Ectodermal cell (in vitro differentiated cells): ENCODE data around the gene PYY.
"Not testable (repeated sequence)": the region's sequence is repeated elsewhere in the genome, so short reads cannot be mapped to it uniquely, and the experiment has no call there.

Experiments
- H3K27ac ChIP-seq: 2 replicates; pipeline ENCODE4 v1.7.0; 2013; ENCODE audit warnings: mild to moderate bottlenecking, low read depth, low read length; ENCODE audit not compliant: insufficient read depth, poor library complexity, severe bottlenecking
- H3K27me3 ChIP-seq: 2 replicates; pipeline ENCODE4 v1.7.0; 2013; ENCODE audit warnings: mild to moderate bottlenecking, low read length; ENCODE audit not compliant: insufficient read depth, control insufficient read depth, poor library complexity, severe bottlenecking
- H3K36me3 ChIP-seq: one replicate; pipeline ENCODE4 v1.7.0; 2013; ENCODE audit warnings: low read length; ENCODE audit not compliant: control insufficient read depth, insufficient read depth
- H3K4me1 ChIP-seq: one replicate; pipeline ENCODE4 v1.7.0; 2013; ENCODE audit warnings: low read length; ENCODE audit not compliant: control insufficient read depth, insufficient read depth
- H3K4me3 ChIP-seq: 2 replicates; pipeline ENCODE4 v1.7.0; 2013; ENCODE audit warnings: low read depth, low read length, control low read depth; ENCODE audit not compliant: insufficient read depth
- H3K9me3 ChIP-seq: 2 replicates; pipeline ENCODE4 v1.7.0; 2013; ENCODE audit warnings: mild to moderate bottlenecking, low read length, moderate library complexity; ENCODE audit not compliant: control insufficient read depth
- WGBS, 2 experiments: methylation state at CpG; one replicate each; pipeline ENCODE4 v1.1.7; 2013; ENCODE audit warnings: missing lambda C conversion rate in 2 of 2; 5-methylcytosine and 5-hydroxymethylcytosine counted together

Gene PYY

GRCh38 chr17:43935926-43936261 lies 17.8 kb downstream of the PYY start:
- no peaks in the 10 kb centered on the region for H3K9me3 ChIP-seq
- peaks cover 8% of the 10 kb centered on the region for H3K27me3 ChIP-seq
- H3K27ac ChIP-seq: no peak overlapping the region
- H3K36me3 ChIP-seq: no peaks in the 10 kb centered on the region
- peaks cover 18% of the 10 kb centered on the region for H3K4me1 ChIP-seq
- no peak overlapping the region for H3K4me3 ChIP-seq
- WGBS, 2 experiments: 58 to 60% methylated on average over 6 of the region's 6 CpGs

DNA sequence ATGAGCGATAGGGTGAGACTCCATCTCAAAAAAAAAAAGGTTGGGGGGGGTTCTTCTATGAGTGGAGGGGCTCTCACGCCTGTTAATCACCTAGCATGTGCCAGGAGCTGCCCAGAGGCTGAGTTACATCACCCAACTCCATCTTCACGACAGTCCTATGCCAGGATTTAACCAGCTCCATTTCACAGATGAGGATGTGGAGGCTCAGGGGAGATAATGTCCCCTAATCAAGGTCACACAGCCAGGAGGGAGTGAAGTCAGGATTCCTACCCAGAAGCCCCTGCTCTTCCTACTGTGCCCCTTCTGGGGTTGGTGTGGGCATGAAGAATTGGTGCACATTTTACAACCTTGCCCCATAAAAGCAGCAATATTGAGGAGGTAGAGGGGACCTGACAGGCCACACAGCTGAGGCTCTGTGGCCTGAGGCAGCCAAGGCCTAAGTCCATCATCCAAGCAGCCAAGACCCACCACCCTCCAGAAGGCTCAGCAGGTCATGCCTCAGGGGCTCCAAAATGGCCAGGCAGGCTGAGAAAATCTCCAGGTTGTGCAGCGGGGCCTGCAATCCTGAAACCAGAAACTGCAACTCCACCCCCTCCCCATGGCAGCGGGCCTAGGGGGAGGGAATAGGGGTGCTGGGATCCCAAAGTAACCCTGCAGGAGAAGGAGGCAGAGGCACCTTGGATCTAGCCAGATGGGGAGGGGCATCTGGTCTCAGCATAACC lies 18.4 kb downstream of the PYY start:
- H3K4me3 ChIP-seq: no peak overlapping the region
- no peak overlapping the region for H3K27ac ChIP-seq
- peaks cover 18% of the 10 kb centered on the region for H3K4me1 ChIP-seq
- 83 to 92% methylated on average over 4 to 5 of the region's 5 CpGs for WGBS, 2 experiments
- no peaks in the 10 kb centered on the region for H3K9me3 ChIP-seq
- H3K36me3 ChIP-seq: no peaks in the 10 kb centered on the region
- peaks cover 8% of the 10 kb centered on the region for H3K27me3 ChIP-seq

DNA sequence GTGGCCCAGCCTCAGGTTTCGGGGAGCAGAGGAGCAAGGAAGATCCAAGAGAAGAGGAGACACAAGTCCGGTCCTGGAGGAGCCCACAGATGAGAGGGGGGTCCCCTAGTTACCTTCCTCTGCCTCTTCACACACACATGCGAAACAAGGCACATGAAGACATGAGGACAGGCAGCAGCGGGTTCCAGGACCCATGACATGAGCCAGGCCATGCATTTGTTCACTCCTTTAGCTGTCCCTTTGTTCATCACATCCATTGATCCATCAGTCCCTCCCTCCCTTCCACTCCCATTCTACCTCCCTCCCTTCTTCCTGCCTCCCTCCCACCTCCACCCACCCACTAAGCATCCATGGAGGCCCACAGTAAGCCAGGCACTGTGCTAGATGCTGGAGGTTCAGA lies 20.8 kb downstream of the PYY start:
- 93% methylated on average over 4 of the region's 4 CpGs for WGBS, 2 experiments
- no peaks in the 10 kb centered on the region for H3K9me3 ChIP-seq
- peaks cover 12% of the 10 kb centered on the region for H3K4me1 ChIP-seq
- H3K27me3 ChIP-seq: peaks cover 16% of the 10 kb centered on the region
- no peaks in the 10 kb centered on the region for H3K36me3 ChIP-seq
- no peak overlapping the region for H3K27ac ChIP-seq
- no peak overlapping the region for H3K4me3 ChIP-seq

- 90 to 92% methylated on average over 10 of the region's 10 CpGs for WGBS, 2 experiments
- Histone ChIP-seq H3K9me3 (no peaks in the 10 kb centered on the region), H3K27me3 (peaks cover 22% of the 10 kb centered on the region), H3K27ac (no peak overlapping the region), H3K4me3 (no peak overlapping the region), H3K4me1 (peaks cover 12% of the 10 kb centered on the region), H3K36me3 (no peaks in the 10 kb centered on the region)
These were observed 21.4 kb downstream of the PYY start for GRCh38 chr17:43932357-43932756.

DNA sequence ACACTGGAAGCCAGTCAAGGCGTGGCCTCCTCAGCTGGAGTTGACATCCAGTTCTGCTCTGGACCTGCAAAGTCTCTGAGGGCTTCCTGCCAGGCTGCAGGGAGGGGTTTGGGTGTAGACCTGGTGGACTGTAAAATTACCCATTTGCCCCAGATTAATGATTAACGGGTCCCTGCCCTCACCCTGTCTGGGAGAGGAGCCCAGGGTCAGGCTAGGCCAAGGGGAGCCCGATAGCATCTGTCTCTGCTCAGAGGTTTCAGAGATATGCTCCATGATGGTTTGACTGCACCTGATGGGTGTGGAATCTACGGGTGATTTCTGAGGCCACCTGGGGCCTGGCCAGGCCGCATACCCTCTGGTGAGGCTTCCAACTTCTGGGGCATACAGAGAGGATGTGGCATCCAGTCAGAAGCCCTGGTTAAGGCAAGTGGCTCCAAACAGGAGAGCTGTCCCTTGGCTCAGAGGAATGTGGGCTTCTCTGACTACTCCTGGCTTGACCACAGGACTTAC lies 22.6 kb downstream of the PYY start:
- Histone ChIP-seq H3K27me3 (peaks cover 30% of the 10 kb centered on the region), H3K4me3 (no peak overlapping the region), H3K9me3 (no peaks in the 10 kb centered on the region), H3K27ac (no peak overlapping the region), H3K4me1 (peaks cover 9% of the 10 kb centered on the region), H3K36me3 (no peaks in the 10 kb centered on the region)
- WGBS, 2 experiments: 95 to 96% methylated on average over 5 of the region's 5 CpGs

- Histone ChIP-seq H3K27ac (no peak overlapping the region), H3K27me3 (peaks cover 37% of the 10 kb centered on the region)
- 83 to 93% methylated on average over 1 of the region's 1 CpG for WGBS, 2 experiments
These were observed 25.1 kb downstream of the PYY start for GRCh38 chr17:43928609-43929008.

GRCh38 chr17:43927929-43928328 lies 25.8 kb downstream of the PYY start:
- H3K27me3 ChIP-seq: peaks cover 37% of the 10 kb centered on the region
- 24 to 26% methylated on average over 4 of the region's 5 CpGs for WGBS, 2 experiments
- not testable (repeated sequence) for H3K9me3 ChIP-seq, H3K4me3 ChIP-seq, H3K27ac ChIP-seq, H3K4me1 ChIP-seq, H3K36me3 ChIP-seq

More at GRCh38 chr17:43928609-43929008, 25.1 kb downstream of the PYY start:
- no peak overlapping the region for H3K4me3 ChIP-seq
- H3K36me3 ChIP-seq: no peaks in the 10 kb centered on the region
- no peaks in the 10 kb centered on the region for H3K9me3 ChIP-seq
- H3K4me1 ChIP-seq: no peaks in the 10 kb centered on the region

DNA sequence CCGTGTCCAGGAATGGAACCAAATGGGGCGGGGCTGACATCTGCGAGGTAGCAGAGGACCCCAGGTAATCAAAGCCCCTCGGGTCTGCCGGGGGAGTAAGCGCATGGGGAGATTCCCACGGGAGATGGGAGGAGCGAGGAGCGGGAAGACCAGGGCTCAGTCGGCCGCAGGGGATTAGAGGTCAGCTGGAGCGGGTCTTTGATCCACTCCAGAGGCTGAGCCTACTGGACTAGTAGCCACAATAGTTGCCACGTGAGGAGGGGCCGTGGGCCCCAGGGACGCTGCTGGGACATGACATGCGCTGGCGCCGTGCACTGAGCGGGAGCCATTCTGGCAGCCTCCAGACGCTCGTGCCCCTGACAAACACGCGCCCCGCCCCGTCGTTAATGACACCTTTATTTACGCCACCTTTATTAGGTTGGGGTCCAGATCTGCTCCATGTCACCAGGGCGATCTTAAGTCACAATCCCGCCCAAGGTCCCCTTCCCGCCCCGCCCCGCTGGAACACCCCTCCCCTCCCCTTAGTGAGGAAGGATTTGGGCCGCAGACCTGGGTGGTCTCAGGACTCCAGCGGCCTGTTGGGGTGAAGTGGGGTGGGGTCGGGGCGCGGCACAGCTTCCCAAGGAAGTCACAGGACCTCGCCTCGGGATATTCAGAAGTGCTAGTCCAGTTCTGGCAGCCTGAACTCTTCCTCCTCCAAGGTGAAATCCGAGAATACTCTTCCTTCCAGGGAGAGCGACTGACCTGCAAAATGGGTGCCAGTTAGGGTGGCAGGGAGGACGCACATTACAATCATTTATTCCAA lies 26.5 kb downstream of the PYY start:
- H3K4me1 ChIP-seq: no peaks in the 10 kb centered on the region
- no peaks in the 10 kb centered on the region for H3K9me3 ChIP-seq
- 17% methylated on average over 38 to 42 of the region's 42 CpGs for WGBS, 2 experiments
- H3K27me3 ChIP-seq: peaks cover 37% of the 10 kb centered on the region
- H3K4me3 ChIP-seq: peak overlapping the region; percentile 19
- H3K27ac ChIP-seq: no peak overlapping the region
- no peaks in the 10 kb centered on the region for H3K36me3 ChIP-seq

DNA sequence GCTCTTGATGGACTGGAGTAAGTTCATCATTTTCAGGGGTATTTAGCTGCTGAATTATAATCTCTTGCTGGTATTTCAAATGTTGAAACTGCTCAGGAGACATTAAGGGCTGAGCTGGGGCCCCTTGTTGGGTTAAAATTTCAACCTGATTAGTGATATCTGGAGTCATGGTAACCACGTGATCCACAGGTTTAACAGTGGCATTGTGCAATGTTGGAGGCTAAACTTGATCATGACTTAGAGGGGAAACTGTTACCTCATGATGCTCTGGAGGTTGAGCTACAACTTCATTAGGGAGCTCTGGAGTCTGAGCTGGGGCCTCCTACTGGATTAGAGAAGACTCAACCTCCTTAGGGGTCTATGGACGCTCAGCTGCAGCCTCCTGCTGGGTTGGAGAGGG lies 29.2 kb downstream of the PYY start:
- WGBS, 2 experiments: 84% methylated on average over 2 of the region's 2 CpGs
- Histone ChIP-seq H3K36me3 (no peaks in the 10 kb centered on the region), H3K4me1 (no peaks in the 10 kb centered on the region), H3K27me3 (peaks cover 37% of the 10 kb centered on the region), H3K27ac (no peak overlapping the region), H3K9me3 (no peaks in the 10 kb centered on the region), H3K4me3 (no peak overlapping the region)

DNA sequence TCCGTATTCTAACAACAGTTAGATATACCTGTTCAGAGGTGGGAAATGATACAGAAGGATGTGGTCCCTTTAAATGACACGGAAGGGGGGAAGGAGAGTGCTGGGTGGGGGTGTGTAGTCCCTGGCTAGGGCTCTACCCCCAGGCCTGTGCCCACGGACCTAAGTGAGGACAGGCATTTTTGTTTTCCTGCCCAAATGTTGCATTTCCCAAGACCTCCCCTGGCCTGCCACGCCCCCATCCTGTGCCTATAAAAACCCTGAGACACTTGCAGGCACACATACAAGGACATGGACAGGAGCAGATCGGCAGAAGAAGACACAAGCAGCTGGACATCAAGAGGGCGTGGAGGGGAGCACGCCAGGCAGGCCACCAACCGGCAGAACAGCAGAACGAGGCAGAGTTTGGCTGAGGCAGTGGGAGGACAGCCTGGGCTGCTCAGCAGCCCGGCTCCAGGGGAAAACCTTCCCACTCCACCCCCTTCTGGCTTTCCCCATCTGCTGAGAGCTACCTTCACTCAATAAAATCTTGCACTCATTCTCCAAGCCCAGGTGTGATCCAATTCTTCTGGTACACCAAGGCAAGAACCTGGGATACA lies 33.1 kb downstream of the PYY start:
- peaks cover 2% of the 10 kb centered on the region for H3K27me3 ChIP-seq
- H3K27ac ChIP-seq: no peak overlapping the region
- H3K4me3 ChIP-seq: no peak overlapping the region
- peaks cover 6% of the 10 kb centered on the region for H3K4me1 ChIP-seq
- H3K9me3 ChIP-seq: no peaks in the 10 kb centered on the region
- H3K36me3 ChIP-seq: no peaks in the 10 kb centered on the region
- 79 to 80% methylated on average over 10 of the region's 10 CpGs for WGBS, 2 experiments
